Activated CD8-positive, alpha-beta T cell treated with anti-CD3 and anti-CD28 coated beads, Interleukin-2, amount 10 ng/mL, durations not matched to agents 7 days and 5 days (primary cell): ENCODE data around the gene SEMA4C. TPM values are rescaled to one million over a fixed set of nuclear protein-coding genes. Genes with fewer than 3 reads are reported as not detected.

ENCODE experiments used
- ATAC-seq: fragments of 150-1000 bp; cut with Tn5 transposase; one replicate; pipeline ENCODE4 v1.10.0; 2021; ENCODE audit warnings: moderate library complexity
- CTCF ChIA-PET: fragments of 350-600 bp; sonication (Branson Sonifier 250); formaldehyde crosslinking; loops from one replicate; lab custom pipeline; 2021; ENCODE audit warnings: antibody characterized with exemption; lab: Charles Lee
- POLR2A ChIA-PET: fragments of 350-600 bp; sonication (Branson Sonifier 250); formaldehyde crosslinking; loops from one replicate; lab custom pipeline; 2021; ENCODE audit warnings: antibody characterized with exemption; lab: Charles Lee
- DNase-seq: peaks from one replicate; pipeline ENCODE4 v3.0.0-alpha.2; 2020
- H3K27ac Mint-ChIP-seq: one replicate; pipeline ENCODE4 v1.8.0; 2021; ENCODE audit warnings: mild to moderate bottlenecking, mixed read lengths
- H3K27me3 Mint-ChIP-seq: one replicate; pipeline ENCODE4 v1.8.0; 2021; ENCODE audit warnings: low read depth, mixed read lengths
- H3K36me3 Mint-ChIP-seq: one replicate; pipeline ENCODE4 v1.8.0; 2021; ENCODE audit warnings: low read depth, mixed read lengths
- H3K4me1 Mint-ChIP-seq: one replicate; pipeline ENCODE4 v1.8.0; 2021; ENCODE audit warnings: low read depth, mixed read lengths
- H3K4me3 Mint-ChIP-seq: one replicate; pipeline ENCODE4 v1.8.0; 2021; ENCODE audit warnings: mild to moderate bottlenecking, mixed read lengths
- H3K9me3 Mint-ChIP-seq: one replicate; pipeline ENCODE4 v1.8.0; 2022; ENCODE audit warnings: mixed read lengths; ENCODE audit not compliant: insufficient read depth
- total RNA-seq, 2 experiments: library from RNA; stranded (reverse); gene quantifications; one replicate each; pipeline ENCODE4 v1.2.3, GENCODE V29; 2021

SEMA4C gene
- total RNA-seq, 2 experiments from 2014 or later, result 21.0 to 24.5 TPM

DNA sequence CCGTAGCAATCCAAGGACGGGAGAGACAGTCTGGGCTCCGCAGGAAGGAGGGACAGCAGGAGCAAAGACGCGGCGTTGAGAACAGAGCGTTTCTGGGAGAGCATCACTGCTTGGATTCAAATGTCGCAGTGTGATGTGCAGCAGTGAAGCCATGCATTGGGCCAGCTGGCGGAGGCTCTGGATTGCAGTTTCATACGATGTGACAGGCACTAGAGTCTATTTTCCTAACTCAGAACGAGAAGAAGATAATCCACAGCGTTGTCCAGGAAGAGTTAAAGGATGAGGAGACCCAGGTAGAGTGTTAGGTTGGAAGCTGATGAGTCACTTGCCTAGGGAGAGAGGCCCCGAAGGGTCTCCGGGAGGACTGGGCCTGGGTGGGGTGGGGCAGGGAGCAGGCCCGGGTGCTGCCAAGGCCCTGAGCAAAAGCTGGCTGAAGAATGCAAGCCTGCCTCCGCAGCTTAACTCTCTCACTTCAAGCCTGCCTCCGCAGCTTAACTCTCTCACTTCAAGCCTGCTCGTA is 17.7 kb upstream of the SEMA4C start:
- Mint-ChIP-seq H3K4me1 (peaks cover 17% of the 10 kb centered on the region), H3K4me3 (no peak overlapping the region), H3K27ac (no peak overlapping the region), H3K27me3 (no peaks in the 10 kb centered on the region), H3K36me3 (no peaks in the 10 kb centered on the region), H3K9me3 (no peaks in the 10 kb centered on the region)
- POLR2A ChIA-PET, result interaction anchor here (1.0 to 1.5 kb wide), 2 partner anchors 9 to 30 kb away, joined by 4 to 5 read pairs; partner anchors contain the start of gene ANKRD39
- ATAC-seq, result no peak
- no peak for DNase-seq
- CTCF ChIA-PET, result interaction anchor here (1.1 to 2.9 kb wide), 2 partner anchors 30 to 62 kb away, joined by 3 to 12 read pairs; partner anchors contain the start of gene ANKRD39

DNA sequence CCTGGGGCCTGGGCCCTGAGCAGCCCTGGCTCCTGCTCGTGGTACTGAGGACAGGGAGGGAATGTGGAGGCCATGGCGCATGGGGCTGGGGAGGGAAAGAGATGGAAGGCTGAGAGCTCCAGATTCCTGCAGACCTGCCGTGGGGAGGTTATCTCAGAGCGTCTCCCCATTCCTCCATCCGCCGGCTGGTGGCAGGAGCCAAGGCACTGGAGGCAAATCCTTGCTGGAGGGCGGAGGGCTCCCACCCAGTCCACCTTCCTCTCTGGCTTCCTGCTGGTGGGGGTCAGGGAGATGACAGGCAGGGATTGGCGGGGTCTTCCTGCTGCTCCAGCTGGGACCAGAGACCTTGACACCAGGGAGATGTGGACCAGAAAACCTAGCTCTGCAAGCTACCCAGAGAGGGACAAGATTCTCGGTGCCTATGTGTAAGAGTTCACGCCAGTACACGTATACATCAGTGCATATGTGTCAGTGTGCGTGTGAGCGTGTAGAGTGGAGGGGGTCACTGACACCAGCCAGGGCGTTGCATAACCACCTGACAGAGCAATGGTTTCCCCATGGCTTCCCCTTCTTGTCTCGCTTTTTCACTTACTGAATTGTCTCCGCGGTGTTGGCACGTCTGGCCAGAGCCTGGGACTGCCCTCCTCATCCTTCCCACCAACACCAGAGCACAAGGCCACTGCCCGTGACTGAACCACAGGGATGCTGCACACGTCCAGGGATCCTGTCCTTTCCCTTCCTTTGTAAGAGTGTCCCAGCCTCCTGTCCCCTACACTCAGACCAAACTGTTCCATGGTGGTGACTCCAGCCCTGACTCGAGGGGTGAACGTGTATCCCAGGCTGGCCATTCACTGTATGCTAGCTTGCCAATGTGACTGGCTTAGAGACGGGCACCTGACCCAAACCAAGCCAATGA is 15.8 kb upstream of the SEMA4C start:
- H3K4me1 Mint-ChIP-seq, result peaks cover 2% of the 10 kb centered on the region
- ChIA-PET POLR2A (no interaction called here), CTCF (interaction anchor here (1.5 kb wide), 1 partner anchor 15 kb away, joined by 3 read pairs; no protein-coding TSS in a partner anchor)
- ATAC-seq, result no peak
- H3K27me3 Mint-ChIP-seq, result no peaks in the 10 kb centered on the region
- H3K9me3 Mint-ChIP-seq, result no peaks in the 10 kb centered on the region
- no peaks in the 10 kb centered on the region for H3K36me3 Mint-ChIP-seq
- DNase-seq, result no peak
- H3K27ac Mint-ChIP-seq, result peak overlapping the region; percentile 46
- H3K4me3 Mint-ChIP-seq, result no peak overlapping the region

DNA sequence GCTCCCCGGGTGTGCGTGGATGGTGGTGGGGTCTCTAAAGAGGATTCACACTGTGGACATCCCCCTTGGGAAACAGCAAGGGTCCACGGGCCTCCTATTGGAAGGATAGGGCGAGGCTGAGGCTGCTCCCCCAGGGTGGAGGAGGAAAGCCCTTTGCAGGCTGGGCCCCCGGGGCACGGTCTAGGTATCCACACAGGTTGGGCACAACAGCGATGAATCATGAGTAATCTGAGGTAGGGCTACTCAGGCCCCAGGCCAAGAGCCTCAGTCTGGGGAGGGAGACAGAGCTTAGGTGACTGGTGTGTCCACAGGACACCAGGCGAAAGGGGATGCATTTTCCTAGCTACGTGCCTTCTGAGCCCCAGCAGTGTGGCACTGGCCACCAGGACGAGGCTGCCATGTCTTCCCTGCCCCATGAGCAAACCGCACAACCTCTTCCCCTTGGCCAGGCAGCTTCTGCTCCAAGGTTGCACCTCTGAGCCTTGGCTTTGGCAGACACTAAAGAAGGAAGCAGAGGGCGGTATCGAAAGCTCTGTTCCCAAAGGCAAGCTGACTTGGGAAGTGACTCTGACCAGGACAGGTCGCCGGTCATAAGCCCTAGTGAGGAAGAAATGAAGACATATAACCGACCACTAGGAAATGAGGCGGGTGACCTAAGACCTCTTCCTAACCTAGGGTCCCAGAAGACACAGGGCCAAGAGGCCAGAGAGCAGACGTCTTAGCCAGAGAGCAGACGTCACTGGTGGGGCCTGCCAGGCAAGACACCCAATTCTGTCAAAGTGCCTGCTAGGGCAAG is 14.6 kb upstream of the SEMA4C start:
- no peak for DNase-seq
- no peak for ATAC-seq
- Mint-ChIP-seq H3K27ac (no peak overlapping the region), H3K4me1 (peaks cover 2% of the 10 kb centered on the region), H3K9me3 (no peaks in the 10 kb centered on the region), H3K4me3 (no peak overlapping the region), H3K27me3 (no peaks in the 10 kb centered on the region), H3K36me3 (no peaks in the 10 kb centered on the region)
- ChIA-PET POLR2A (no interaction called here), CTCF (interaction anchor here (1.5 to 2.0 kb wide), 2 partner anchors 14 to 16 kb away, joined by 3 to 6 read pairs; no protein-coding TSS in a partner anchor)

DNA sequence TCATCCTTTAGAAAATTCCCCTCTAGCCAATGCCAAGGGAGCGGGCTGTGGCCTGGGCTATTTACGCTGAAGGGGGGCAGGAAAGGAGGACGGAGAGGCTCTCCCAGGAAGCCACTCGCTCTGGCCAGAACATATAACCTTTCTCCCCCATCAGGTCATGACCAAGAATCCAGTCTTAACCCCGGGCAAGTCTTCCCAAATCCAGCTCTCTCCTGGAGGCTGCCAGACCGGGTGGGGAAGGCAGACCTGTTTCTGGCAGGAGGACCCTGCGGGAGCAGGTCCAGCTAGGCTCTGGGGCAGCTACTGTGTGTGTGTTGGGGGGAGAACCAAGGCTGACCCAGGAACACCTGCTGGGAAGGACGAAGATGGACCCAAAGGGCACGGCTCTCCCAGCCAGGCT is 13.4 kb upstream of the SEMA4C start:
- H3K27ac Mint-ChIP-seq, result no peak overlapping the region
- DNase-seq (no peak), ATAC-seq (no peak)
- H3K4me1 Mint-ChIP-seq, result peaks cover 2% of the 10 kb centered on the region
- H3K36me3 Mint-ChIP-seq, result no peaks in the 10 kb centered on the region
- ChIA-PET CTCF (interaction anchor here (2.0 kb wide), 1 partner anchor 14 kb away, joined by 6 read pairs; no protein-coding TSS in a partner anchor), POLR2A (no interaction called here)
- no peak overlapping the region for H3K4me3 Mint-ChIP-seq
- H3K9me3 Mint-ChIP-seq, result no peaks in the 10 kb centered on the region
- H3K27me3 Mint-ChIP-seq, result no peaks in the 10 kb centered on the region

DNA sequence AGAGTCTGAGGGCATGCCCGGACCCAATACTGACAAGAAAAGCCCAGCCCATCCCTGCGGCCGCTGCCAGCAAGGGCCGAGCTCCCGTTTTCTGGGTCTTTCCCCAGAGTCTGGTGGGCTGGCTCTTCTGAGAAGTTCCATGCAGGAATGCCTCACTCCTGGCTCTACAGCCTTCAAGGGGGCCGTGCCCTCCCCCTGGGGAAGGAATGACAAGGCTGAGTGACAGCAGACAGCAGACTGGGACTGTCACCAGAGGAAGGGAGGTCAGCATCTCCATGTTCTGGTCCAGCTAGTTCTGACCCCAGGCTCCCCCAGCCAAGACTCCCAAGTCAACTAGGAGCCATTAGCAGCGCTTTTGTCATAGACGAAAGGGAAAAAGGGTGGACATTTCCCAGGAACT is 13.0 kb upstream of the SEMA4C start:
- no peak overlapping the region for H3K27ac Mint-ChIP-seq
- no peaks in the 10 kb centered on the region for H3K36me3 Mint-ChIP-seq
- no peaks in the 10 kb centered on the region for H3K4me1 Mint-ChIP-seq
- CTCF ChIA-PET, result interaction anchor here (0.7 to 2.0 kb wide), 2 partner anchors 14 to 67 kb away, joined by 3 to 6 read pairs; partner anchors contain the start of gene CNNM3
- DNase-seq (no peak), ATAC-seq (no peak)
- POLR2A ChIA-PET, result no interaction called here
- H3K27me3 Mint-ChIP-seq, result no peaks in the 10 kb centered on the region
- H3K4me3 Mint-ChIP-seq, result no peak overlapping the region
- no peaks in the 10 kb centered on the region for H3K9me3 Mint-ChIP-seq

DNA sequence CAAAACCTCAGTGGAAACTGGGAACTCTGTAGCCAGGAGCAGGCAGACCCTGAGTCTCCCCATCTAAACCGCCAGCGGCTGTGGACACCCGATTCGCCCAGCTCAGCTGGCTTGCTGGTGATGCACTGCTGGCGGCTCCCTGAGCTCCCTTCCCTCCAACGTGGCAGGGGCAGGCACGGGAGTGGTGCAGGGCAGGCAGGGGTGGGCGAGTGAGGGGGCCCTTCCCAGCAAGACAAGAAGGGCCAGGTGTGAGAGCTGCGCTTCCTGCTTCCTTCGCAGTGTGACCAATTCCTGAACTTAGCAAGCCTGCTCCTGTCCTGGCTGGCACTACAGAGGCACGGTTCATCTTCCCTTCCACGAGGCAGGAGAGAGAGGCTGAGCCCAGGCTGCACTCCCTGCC is 12.3 kb upstream of the SEMA4C start:
- H3K36me3 Mint-ChIP-seq, result no peaks in the 10 kb centered on the region

DNA sequence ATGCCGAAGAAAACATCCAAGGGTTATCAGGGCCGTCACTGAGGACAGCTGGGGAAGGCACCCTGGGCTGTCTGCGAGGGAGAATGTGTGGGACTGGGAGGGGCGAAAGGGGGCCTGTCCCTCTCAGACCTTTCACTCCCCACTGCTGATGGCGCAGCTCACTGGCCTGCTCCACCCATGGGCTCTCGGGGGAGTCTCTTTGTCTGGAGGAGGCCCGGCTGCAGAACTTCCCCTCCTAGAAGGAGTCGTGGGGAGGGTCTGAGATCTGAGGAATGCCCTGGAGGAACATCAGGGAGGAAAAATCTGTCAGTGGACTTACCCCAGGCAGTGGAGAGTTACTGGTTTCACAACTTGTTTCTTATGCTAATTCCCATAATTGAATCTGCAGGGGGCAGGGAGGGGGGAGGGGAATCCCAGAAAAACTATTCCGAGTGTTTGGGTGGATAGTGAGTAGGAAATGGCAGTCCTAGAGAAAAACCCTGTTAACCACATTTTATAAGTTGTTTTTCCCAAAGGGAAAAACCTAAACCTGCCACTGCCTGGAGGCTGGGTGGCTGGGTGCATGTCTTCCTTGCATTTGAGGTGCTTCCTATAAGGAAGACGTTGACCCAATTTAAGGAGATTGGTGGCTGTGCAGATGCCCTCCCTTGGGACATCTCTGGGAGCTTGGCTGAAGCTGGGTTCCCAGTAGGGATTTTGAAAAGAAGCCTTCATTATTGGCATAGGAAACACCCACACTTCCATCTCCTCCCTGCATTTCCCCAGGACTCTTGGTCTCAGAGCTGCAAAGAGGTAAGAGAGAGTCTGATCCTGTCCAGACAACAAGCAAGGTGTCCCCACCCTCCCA is 11.7 kb upstream of the SEMA4C start:
- ChIA-PET POLR2A (no interaction called here), CTCF (interaction anchor here (1.4 kb wide), 1 partner anchor 70 kb away, joined by 4 read pairs; no protein-coding TSS in a partner anchor)
- DNase-seq, result no peak
- Mint-ChIP-seq H3K9me3 (no peaks in the 10 kb centered on the region), H3K27ac (no peak overlapping the region), H3K4me3 (no peak overlapping the region), H3K4me1 (peaks cover 3% of the 10 kb centered on the region), H3K36me3 (no peaks in the 10 kb centered on the region), H3K27me3 (no peaks in the 10 kb centered on the region)
- no peak for ATAC-seq

More for the DNA sequence above, 12.3 kb upstream of the SEMA4C start:
- no peak for DNase-seq
- ChIA-PET POLR2A (no interaction called here), CTCF (interaction anchor here (0.7 to 1.4 kb wide), 2 partner anchors 66 to 69 kb away, joined by 3 to 4 read pairs; partner anchors contain the start of gene CNNM3)
- H3K27ac Mint-ChIP-seq, result no peak overlapping the region
- H3K4me1 Mint-ChIP-seq, result no peaks in the 10 kb centered on the region
- no peak overlapping the region for H3K4me3 Mint-ChIP-seq
- no peaks in the 10 kb centered on the region for H3K9me3 Mint-ChIP-seq
- ATAC-seq, result no peak
- H3K27me3 Mint-ChIP-seq, result no peaks in the 10 kb centered on the region

DNA sequence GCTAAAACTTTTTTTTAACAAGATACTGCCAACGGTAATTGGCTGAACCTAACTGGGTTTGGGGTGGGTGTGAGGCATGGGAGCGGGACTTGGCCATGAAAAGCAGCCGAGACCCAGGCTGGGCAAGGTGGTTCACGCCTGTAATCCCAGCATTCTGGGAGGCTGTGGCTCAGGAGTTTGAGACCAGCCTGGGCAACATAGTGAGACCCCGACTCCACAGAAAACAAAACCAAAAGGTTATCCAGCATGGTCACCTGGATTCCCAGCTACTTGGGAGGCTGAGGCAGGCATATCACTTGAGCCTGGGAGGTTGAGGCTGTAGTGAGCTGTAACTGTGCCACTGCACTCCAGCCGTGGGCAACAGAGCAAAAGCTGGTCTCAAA is 11.0 kb upstream of the SEMA4C start:
- H3K36me3 Mint-ChIP-seq, result no peaks in the 10 kb centered on the region
- no peak for ATAC-seq
- no peak for DNase-seq
- ChIA-PET CTCF (interaction anchor here (0.6 to 1.4 kb wide), 2 partner anchors 70 to 327 kb away, joined by 3 to 4 read pairs; no protein-coding TSS in a partner anchor), POLR2A (interaction anchor here (0.9 kb wide), 1 partner anchor 16 kb away, joined by 3 read pairs; no protein-coding TSS in a partner anchor)
- H3K4me3 Mint-ChIP-seq, result no peak overlapping the region
- H3K27ac Mint-ChIP-seq, result no peak overlapping the region
- peaks cover 5% of the 10 kb centered on the region for H3K4me1 Mint-ChIP-seq
- no peaks in the 10 kb centered on the region for H3K27me3 Mint-ChIP-seq
- no peaks in the 10 kb centered on the region for H3K9me3 Mint-ChIP-seq

DNA sequence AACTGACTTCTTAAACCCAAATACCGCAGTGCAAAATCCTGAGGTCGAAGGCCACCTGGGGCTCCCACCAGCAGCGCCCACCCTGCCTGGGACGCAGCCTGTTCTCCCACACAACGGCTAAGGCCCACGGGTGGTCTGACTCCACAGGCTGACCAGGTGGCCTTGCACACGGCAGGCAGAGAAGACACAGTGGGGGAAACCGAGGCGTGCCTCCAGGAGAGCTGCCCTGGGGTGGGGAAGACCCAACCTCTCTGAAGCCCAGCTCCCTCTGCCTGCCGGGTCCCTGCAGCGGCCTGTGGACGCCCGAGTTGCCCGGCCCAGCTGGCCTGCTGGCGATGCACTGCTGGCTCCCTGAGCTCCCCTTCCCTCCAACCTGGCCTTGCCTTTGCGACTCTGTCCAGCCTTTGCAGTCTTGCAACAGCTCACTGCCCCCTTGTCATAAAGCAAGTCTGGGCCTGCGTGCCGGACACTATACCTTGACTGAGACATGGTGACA is 9.7 kb upstream of the SEMA4C start:
- Mint-ChIP-seq H3K9me3 (no peaks in the 10 kb centered on the region), H3K27ac (no peak overlapping the region), H3K36me3 (no peaks in the 10 kb centered on the region), H3K4me1 (peaks cover 11% of the 10 kb centered on the region), H3K4me3 (no peak overlapping the region), H3K27me3 (no peaks in the 10 kb centered on the region)
- ATAC-seq (no peak), DNase-seq (no peak)
- ChIA-PET CTCF (interaction anchor here (2.8 kb wide), 1 partner anchor 22 kb away, joined by 9 read pairs; the partner anchor contains the start of gene ANKRD39), POLR2A (interaction anchor here (0.6 to 1.0 kb wide), 4 partner anchors 9 to 221 kb away, joined by 3 to 6 read pairs (median 4); partner anchors contain the start of gene ANKRD39)

DNA sequence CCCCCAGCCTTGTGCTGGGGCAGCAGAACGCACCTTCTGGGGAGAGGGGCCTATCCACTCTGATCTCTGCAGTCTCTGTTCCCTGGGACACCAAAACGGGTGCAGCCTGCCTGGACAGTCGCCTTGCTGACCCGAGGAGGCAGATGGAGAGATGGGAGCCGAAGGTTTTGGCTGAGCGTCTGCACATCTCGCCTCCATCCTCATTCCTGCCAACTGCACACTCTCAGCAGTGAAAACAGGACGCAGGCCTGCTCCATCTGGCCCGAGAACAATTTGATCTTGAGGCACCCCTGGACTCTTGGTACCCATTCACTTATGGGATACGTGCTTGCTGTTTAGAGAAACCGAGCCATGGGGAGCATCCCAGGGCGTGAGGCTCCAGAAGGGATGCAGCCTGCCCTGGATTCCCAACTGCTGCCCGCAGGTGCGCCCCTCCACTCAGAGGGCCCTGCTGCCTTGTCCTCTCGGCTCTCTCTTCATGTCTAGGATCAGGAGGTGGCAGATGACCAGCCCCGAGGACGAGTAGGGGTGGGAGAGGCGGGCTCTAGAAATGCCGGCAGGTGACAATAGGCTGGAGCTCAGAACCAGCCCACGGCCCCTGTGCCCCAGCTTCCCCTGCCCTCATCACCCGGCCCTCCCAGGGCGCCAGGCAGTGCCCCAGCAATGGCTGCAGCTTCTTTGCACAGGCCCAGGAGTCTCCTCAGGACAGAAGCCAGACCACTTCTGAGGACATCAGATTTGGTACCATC is 9.1 kb upstream of the SEMA4C start:
- ATAC-seq, result no peak
- Mint-ChIP-seq H3K4me3 (no peak overlapping the region), H3K36me3 (no peaks in the 10 kb centered on the region), H3K9me3 (no peaks in the 10 kb centered on the region), H3K27me3 (no peaks in the 10 kb centered on the region), H3K4me1 (peaks cover 15% of the 10 kb centered on the region), H3K27ac (no peak overlapping the region)
- no peak for DNase-seq
- ChIA-PET POLR2A (interaction anchor here (1.0 kb wide), 1 partner anchor 21 kb away, joined by 3 read pairs; the partner anchor contains the start of gene ANKRD39), CTCF (interaction anchor here (0.9 to 2.8 kb wide), 2 partner anchors 10 to 21 kb away, joined by 3 to 9 read pairs; partner anchors contain the start of gene ANKRD39)
